ENCODE measurements around the gene TKTL1.

GRCh38 chrX:154296731-154297130 lies 1.1 kb downstream of the TKTL1 start:
- TF ChIP-seq CTCF (IDR thresholded peaks at IDR 0.05; ENCODE audit: borderline replicate concordance, extremely low read depth, low read length, poor library complexity, severe bottlenecking) (no peak), EZH2 (IDR thresholded peaks at IDR 0.05; ENCODE audit: borderline replicate concordance, low read depth, low read length, severe bottlenecking) (no peak)

Measured in DND-41 (cell line).